ENCODE measurements around the gene LONP2.

DNA sequence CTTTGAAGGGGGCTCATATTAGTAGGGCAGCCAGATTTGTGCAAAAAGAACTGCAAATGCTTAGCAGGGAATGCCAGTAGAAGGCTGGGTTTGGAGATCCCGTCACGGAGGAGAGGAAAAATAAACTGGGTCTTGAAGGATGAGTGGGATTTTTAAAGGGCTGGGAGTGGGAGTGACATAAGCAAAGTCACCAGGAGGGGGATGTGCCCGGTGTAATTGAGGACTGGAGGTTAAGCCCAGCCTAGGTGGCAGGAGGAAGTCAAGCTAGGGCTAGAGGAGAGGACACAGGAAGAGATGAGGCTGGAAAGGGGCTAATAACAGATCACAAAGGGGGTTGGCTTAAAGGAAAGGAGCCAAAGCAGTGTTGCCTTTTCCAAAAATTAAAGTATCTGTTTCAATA, 23.2 kb upstream of the LONP2 start:
- TF ChIP-seq, protein P1, sequence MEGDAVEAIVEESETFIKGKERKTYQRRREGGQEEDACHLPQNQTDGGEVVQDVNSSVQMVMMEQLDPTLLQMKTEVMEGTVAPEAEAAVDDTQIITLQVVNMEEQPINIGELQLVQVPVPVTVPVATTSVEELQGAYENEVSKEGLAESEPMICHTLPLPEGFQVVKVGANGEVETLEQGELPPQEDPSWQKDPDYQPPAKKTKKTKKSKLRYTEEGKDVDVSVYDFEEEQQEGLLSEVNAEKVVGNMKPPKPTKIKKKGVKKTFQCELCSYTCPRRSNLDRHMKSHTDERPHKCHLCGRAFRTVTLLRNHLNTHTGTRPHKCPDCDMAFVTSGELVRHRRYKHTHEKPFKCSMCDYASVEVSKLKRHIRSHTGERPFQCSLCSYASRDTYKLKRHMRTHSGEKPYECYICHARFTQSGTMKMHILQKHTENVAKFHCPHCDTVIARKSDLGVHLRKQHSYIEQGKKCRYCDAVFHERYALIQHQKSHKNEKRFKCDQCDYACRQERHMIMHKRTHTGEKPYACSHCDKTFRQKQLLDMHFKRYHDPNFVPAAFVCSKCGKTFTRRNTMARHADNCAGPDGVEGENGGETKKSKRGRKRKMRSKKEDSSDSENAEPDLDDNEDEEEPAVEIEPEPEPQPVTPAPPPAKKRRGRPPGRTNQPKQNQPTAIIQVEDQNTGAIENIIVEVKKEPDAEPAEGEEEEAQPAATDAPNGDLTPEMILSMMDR (IDR thresholded peaks at IDR 0.05; ENCODE audit: low read length), result no peak
- TF ChIP-seq EZH2 (IDR thresholded peaks at IDR 0.05; ENCODE audit: borderline replicate concordance, low read length), result no peak
